Activated naive CD4-positive, alpha-beta T cell treated with anti-CD3 and anti-CD28 coated beads, Interleukin-2, amount 50 U/mL, for 72 hours (primary cell): ENCODE data around the gene MAN1A1. TPM values are rescaled to one million over a fixed set of nuclear protein-coding genes. Genes with fewer than 3 reads are reported as not detected.
"Not testable (repeated sequence)": the region's sequence is repeated elsewhere in the genome, so short reads cannot be mapped to it uniquely, and the experiment has no call there.

Source experiments
- ATAC-seq, 2 donors: fragments of 150-1000 bp; cut with Tn5 transposase; 2 replicates each; pipeline ENCODE4 v1.10.0; 2021; ENCODE audit warnings: mild to moderate bottlenecking in 2 of 2, moderate library complexity in 2 of 2
- DNase-seq, 2 donors: peaks; one replicate each; pipeline ENCODE4 v3.0.0; 2021 to 2022; ENCODE audit warnings: low spot score in 2 of 2
- H3K27ac Mint-ChIP-seq, 2 donors: one replicate each; pipeline ENCODE4 v1.8.0; 2022; ENCODE audit warnings: mild to moderate bottlenecking in 2 of 2, mixed read lengths in 2 of 2
- H3K36me3 Mint-ChIP-seq, 2 donors: one replicate each; pipeline ENCODE4 v1.8.0; 2022; ENCODE audit warnings: mixed read lengths in 2 of 2
- H3K9me3 Mint-ChIP-seq, 2 donors: one replicate each; pipeline ENCODE4 v1.8.0; 2022; ENCODE audit warnings: mixed read lengths in 2 of 2
- total RNA-seq, 2 donors: library from RNA; stranded (reverse); gene quantifications; one replicate each; pipeline ENCODE4 v1.2.3, GENCODE V29; 2022

The MAN1A1 gene
- total RNA-seq, 2 donors from 2014 or later = 18.6 to 25.9 TPM

GRCh38 chr6:119156082-119156481 is 193.5 kb downstream of the MAN1A1 start:
- not testable (repeated sequence) for ATAC-seq, H3K36me3 Mint-ChIP-seq, H3K9me3 Mint-ChIP-seq, H3K27ac Mint-ChIP-seq, DNase-seq

GRCh38 chr6:119152187-119152586 is 197.4 kb downstream of the MAN1A1 start:
- ATAC-seq = no peak
- H3K9me3 Mint-ChIP-seq = peaks cover 0 to 3% of the 10 kb centered on the region in 2 donors

DNA sequence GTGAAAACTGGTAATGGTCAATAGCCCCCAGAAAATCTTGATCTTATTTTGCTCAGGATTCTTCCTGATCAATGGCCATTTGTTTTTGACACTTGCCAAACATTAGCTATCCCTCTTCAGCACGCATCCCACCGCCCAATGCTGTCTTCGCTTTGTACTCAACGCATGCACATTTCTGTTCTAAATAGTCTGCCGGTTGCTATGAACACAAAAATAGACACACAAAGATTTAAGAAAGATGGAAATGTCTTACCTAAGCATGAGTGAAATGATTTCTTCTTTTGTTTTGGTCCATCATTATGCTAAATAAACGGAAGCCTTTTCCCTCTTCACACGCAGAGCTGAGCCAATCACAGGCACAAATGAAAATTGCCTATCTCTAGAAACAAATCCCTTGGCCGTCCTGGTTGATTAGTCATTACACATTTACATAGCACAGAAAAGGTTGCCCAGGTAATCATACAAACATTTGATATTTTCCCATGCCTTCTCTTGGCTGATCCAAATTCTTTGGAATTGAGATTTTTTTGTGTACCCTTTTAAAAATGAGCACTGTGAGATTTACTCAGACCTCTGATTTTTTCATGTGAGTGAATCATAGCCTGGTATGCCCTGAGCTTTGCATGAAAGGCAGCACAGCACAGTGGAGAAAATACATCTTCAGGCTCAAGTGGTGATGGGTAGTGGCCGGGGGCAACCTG is 200.6 kb downstream of the MAN1A1 start:
- Mint-ChIP-seq H3K9me3 (peaks cover 0 to 3% of the 10 kb centered on the region in 2 donors), H3K27ac (no peak overlapping the region), H3K36me3 (no peaks in the 10 kb centered on the region)
- no peak for DNase-seq
- no peak for ATAC-seq

More at GRCh38 chr6:119152187-119152586, 197.4 kb downstream of the MAN1A1 start:
- DNase-seq = no peak
- Mint-ChIP-seq H3K27ac (no peak overlapping the region), H3K36me3 (no peaks in the 10 kb centered on the region)

DNA sequence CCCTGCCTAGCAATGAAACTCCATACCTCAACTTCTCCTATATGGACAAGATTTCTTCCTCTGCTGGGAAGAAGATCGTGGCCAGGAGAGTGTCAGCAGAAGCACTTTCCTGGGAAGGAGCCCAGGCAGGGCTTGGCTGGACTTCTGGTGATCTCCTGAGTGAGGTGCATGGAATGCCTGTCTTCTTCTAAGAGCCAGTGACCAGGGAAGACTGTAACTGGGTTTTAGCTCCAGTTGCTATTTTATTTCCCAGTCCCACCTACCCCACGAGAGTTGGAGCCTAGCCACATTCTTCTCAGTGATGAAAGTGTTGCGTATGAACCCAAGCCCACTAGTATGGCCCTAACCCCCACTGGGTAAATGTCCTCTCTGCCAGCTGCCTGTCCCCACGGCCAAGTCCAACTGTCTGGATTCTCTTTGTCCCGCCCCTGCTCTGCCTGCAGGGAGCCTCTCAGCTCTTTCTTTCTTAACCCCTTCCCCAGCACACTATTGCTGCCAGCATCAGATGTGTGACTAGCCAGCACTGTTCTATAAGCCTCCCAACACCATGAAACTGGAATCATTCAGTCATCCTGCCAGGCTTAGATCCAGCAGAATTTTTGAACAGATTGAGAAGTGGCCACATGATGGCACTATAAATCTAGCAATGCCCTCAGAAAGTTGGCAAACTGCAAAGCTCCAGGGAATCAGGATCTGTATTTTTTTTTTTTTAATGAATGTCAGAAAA is 201.3 kb downstream of the MAN1A1 start:
- peak in 1 of 2 donors; percentile 17 for ATAC-seq
- peaks cover 0 to 3% of the 10 kb centered on the region in 2 donors for H3K9me3 Mint-ChIP-seq
- H3K27ac Mint-ChIP-seq = no peak overlapping the region
- no peak for DNase-seq
- no peaks in the 10 kb centered on the region for H3K36me3 Mint-ChIP-seq

GRCh38 chr6:119147101-119148053 is 202.2 kb downstream of the MAN1A1 start:
- peak; percentile 86 to 87 for ATAC-seq
- peak overlapping the region; percentile 25 to 51 for H3K27ac Mint-ChIP-seq
- no peaks in the 10 kb centered on the region for H3K36me3 Mint-ChIP-seq

GRCh38 chr6:119145111-119145510 is 204.4 kb downstream of the MAN1A1 start:
- Mint-ChIP-seq H3K27ac (no peak overlapping the region), H3K9me3 (no peaks in the 10 kb centered on the region), H3K36me3 (no peaks in the 10 kb centered on the region)
- DNase-seq = no peak
- peak in 1 of 2 donors; percentile 20 for ATAC-seq

More at GRCh38 chr6:119147101-119148053, 202.2 kb downstream of the MAN1A1 start:
- peaks cover 0 to 3% of the 10 kb centered on the region in 2 donors for H3K9me3 Mint-ChIP-seq
- peak in 1 of 2 donors; percentile 62 for DNase-seq

DNA sequence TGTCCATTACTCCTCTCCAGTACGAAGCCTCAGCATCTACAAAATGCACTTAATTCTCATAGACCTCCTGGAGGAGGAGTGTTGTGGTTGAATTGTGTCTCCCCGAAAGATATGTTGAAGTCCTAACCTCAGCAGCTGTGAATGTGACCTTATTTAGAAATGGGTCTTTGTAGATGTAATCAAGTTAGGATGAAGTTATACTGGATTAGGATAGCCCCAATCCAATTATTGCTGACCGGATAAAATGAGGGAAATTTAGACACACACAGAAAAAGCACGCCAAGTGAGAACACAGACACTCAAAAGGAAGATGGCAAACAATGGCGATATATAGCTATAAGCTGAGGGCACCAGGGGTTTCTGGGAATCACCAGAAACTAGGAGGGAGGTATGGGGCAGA is 206.9 kb downstream of the MAN1A1 start:
- Mint-ChIP-seq H3K36me3 (no peaks in the 10 kb centered on the region), H3K27ac (no peak overlapping the region), H3K9me3 (no peaks in the 10 kb centered on the region)
- DNase-seq (no peak), ATAC-seq (no peak)

GRCh38 chr6:119142041-119142440 is 207.5 kb downstream of the MAN1A1 start:
- Mint-ChIP-seq H3K36me3 (no peaks in the 10 kb centered on the region), H3K9me3 (no peaks in the 10 kb centered on the region), H3K27ac (no peak overlapping the region)
- DNase-seq (no peak), ATAC-seq (no peak)

DNA sequence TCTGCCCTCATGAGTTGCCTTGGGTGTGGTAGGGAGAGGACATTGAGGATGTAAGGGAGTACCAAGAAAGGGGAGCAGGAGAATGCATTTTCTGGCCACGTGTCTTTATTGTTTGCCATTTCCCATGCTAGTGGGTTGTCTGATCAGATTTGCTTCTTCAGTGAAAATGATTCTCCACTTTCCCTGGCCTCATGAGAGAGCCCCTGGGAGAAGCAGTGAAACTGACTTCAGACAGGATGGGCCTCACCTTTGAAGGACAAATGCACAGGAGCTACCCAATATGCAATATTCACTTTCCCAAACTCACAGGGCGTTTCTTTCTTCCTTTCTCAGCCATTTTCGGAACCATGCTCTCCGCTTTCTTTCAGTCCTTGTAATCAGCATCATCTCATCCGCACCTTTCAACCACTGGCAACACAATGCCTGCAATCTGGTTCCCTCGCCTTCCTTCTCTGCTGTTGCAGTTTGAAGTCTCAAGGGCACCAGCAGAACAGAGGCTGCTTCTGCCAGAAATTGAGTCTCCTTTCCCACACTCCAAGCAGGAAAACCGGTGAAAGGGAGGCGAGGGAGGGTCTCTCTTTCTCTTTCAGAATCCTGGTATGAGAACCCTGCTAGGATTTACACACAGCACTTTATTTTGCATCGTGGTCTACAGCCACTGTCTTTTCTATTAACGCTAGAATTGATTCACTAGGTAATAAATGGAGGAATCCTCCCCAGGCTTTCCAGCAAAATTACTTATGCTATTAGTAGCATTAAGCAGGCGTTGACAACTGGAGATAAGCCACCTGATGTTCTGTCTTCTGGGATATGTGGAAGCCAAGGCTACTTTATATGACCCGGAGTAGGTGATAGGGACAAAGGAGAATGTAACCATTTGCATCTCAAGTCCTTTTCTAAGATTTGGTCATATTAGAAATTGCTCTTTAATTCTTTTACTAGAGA is 209.1 kb downstream of the MAN1A1 start:
- ATAC-seq = no peak
- H3K27ac Mint-ChIP-seq = no peak overlapping the region

DNA sequence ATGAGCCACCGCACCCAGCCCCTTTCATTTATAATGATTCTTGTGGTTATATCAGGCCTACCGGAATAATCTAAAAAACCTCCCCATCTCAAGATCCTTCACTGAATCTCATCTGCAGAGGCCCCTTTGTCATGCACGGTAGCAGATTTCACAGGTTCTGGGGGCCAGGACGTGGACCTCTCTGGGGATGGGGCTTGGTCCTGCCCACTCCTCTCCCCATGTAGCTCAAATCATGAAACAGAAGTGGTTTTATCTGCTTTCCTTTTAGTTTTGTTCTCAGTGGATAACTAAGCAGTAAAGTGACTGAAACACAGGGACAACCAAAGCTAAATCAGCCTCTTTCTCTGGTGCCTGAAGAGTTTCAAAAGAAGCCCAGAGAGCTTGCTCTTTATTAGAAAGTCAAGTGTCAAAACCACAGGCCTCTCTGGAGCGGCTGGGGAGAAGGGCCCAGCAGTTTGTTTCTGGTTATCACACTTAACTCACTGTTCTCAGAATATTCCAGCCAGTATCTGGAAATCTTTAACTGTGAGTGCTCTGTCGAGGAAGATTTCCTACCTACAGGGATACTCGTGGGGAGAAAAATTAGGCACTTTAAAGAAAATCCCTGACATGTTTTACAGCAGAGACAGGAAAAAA is 210.5 kb downstream of the MAN1A1 start:
- H3K9me3 Mint-ChIP-seq = no peaks in the 10 kb centered on the region
- H3K27ac Mint-ChIP-seq = no peak overlapping the region

More for the DNA sequence above, 209.1 kb downstream of the MAN1A1 start:
- no peaks in the 10 kb centered on the region for H3K36me3 Mint-ChIP-seq
- no peaks in the 10 kb centered on the region for H3K9me3 Mint-ChIP-seq
- DNase-seq = no peak

GRCh38 chr6:119137194-119138072 is 212.1 kb downstream of the MAN1A1 start:
- DNase-seq = no peak
- H3K36me3 Mint-ChIP-seq = no peaks in the 10 kb centered on the region
- no peak overlapping the region for H3K27ac Mint-ChIP-seq
- no peak for ATAC-seq
- no peaks in the 10 kb centered on the region for H3K9me3 Mint-ChIP-seq

More for the DNA sequence above, 210.5 kb downstream of the MAN1A1 start:
- DNase-seq (no peak), ATAC-seq (peak in 1 of 2 donors; percentile 63)
- H3K36me3 Mint-ChIP-seq = no peaks in the 10 kb centered on the region

- ATAC-seq (no peak), DNase-seq (no peak)
- H3K36me3 Mint-ChIP-seq = no peaks in the 10 kb centered on the region
- no peak overlapping the region for H3K27ac Mint-ChIP-seq
- no peaks in the 10 kb centered on the region for H3K9me3 Mint-ChIP-seq
These were observed 214.8 kb downstream of the MAN1A1 start for GRCh38 chr6:119134752-119135151.

DNA sequence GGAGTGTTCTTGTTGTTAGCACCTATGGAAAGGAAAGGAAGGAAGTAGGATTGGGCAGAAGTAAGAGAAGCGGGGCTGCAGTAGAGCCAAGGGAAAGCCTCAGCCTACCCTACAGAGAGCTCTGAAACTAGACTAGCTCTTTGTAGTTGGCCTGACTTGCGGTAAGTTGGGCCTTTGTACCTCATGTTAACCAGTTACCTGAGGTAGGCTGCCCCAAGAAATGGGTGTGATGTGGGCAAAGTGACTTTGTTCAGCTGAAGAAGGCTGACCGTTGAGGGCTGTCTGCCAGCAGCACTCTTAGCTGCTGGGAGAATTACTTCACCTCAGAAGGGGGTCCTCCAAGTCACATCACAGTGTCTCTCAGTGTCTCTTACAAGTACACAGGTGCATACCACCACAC is 216.2 kb downstream of the MAN1A1 start:
- H3K36me3 Mint-ChIP-seq = no peaks in the 10 kb centered on the region
- DNase-seq (no peak), ATAC-seq (no peak)
- H3K9me3 Mint-ChIP-seq = no peaks in the 10 kb centered on the region
- H3K27ac Mint-ChIP-seq = no peak overlapping the region

GRCh38 chr6:119132261-119132981 is 217.1 kb downstream of the MAN1A1 start:
- Mint-ChIP-seq H3K9me3 (no peaks in the 10 kb centered on the region), H3K36me3 (no peaks in the 10 kb centered on the region), H3K27ac (no peak overlapping the region)
- ATAC-seq (no peak), DNase-seq (no peak)
